Calu3 (cell line): ENCODE measurements around the gene TECPR2. TPM values are rescaled to one million over a fixed set of nuclear protein-coding genes. Genes with fewer than 3 reads are reported as not detected.
"Not testable (repeated sequence)": the region's sequence is repeated elsewhere in the genome, so short reads cannot be mapped to it uniquely, and the experiment has no call there.

ENCODE experiments used
- BruUV-seq: library from RNA; stranded (reverse); fragments of 400-500 nt; replicated peaks from 2 replicates; lab custom pipeline; 2021; lab: Mats Ljungman, UMichigan
- CTCF ChIA-PET: fragments of 300-600 bp; sonication (Branson Sonifier 250); formaldehyde crosslinking; loops from one replicate; lab custom pipeline; 2022; ENCODE audit warnings: antibody characterized with exemption; lab: Charles Lee
- DNase-seq: peaks from one replicate; pipeline ENCODE4 v3.0.0; 2022
- H3K27ac Mint-ChIP-seq: one replicate; pipeline ENCODE4 v1.8.0; 2022; ENCODE audit warnings: mixed read lengths; ENCODE audit not compliant: unreplicated experiment
- H3K27me3 Mint-ChIP-seq: one replicate; pipeline ENCODE4 v1.8.0; 2022; ENCODE audit warnings: mixed read lengths; ENCODE audit not compliant: unreplicated experiment
- H3K36me3 Mint-ChIP-seq: one replicate; pipeline ENCODE4 v1.8.0; 2022; ENCODE audit warnings: mild to moderate bottlenecking, moderate library complexity, mixed read lengths; ENCODE audit not compliant: insufficient read depth, unreplicated experiment
- H3K4me1 Mint-ChIP-seq: one replicate; pipeline ENCODE4 v1.8.0; 2022; ENCODE audit warnings: mild to moderate bottlenecking, low read depth, mixed read lengths; ENCODE audit not compliant: unreplicated experiment
- H3K4me3 Mint-ChIP-seq: one replicate; pipeline ENCODE4 v1.8.0; 2022; ENCODE audit warnings: mild to moderate bottlenecking, low read depth, moderate library complexity, mixed read lengths; ENCODE audit not compliant: unreplicated experiment
- H3K9me3 Mint-ChIP-seq: one replicate; pipeline ENCODE4 v1.8.0; 2022; ENCODE audit warnings: low read depth, mixed read lengths; ENCODE audit not compliant: unreplicated experiment
- intact Hi-C: fragments of 100-400 bp; cut with micrococcal nuclease; formaldehyde crosslinking; loops from one replicate; pipeline ENCODE4 v1.10.0; 2022; ENCODE audit not compliant: unreplicated experiment
- total RNA-seq: library from RNA; stranded (reverse); gene quantifications from 2 replicates; pipeline ENCODE4 v1.2.3, GENCODE V29; 2022
- TF ChIP-seq, protein P1 (sequence below): fragments of 200-600 bp; IDR thresholded peaks from one replicate; pipeline ENCODE4 v1.8.0; 2022; ENCODE audit warnings: antibody characterized with exemption; ENCODE audit not compliant: unreplicated experiment

TECPR2 gene
- total RNA-seq, 1 experiment from 2014 or later: 21.7 TPM

- H3K4me1 Mint-ChIP-seq: no peaks in the 10 kb centered on the region
- no peaks in the 10 kb centered on the region for H3K9me3 Mint-ChIP-seq
- TF ChIP-seq, protein P1, sequence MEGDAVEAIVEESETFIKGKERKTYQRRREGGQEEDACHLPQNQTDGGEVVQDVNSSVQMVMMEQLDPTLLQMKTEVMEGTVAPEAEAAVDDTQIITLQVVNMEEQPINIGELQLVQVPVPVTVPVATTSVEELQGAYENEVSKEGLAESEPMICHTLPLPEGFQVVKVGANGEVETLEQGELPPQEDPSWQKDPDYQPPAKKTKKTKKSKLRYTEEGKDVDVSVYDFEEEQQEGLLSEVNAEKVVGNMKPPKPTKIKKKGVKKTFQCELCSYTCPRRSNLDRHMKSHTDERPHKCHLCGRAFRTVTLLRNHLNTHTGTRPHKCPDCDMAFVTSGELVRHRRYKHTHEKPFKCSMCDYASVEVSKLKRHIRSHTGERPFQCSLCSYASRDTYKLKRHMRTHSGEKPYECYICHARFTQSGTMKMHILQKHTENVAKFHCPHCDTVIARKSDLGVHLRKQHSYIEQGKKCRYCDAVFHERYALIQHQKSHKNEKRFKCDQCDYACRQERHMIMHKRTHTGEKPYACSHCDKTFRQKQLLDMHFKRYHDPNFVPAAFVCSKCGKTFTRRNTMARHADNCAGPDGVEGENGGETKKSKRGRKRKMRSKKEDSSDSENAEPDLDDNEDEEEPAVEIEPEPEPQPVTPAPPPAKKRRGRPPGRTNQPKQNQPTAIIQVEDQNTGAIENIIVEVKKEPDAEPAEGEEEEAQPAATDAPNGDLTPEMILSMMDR: no peak
- H3K4me3 Mint-ChIP-seq: no peak overlapping the region
- CTCF ChIA-PET: no interaction called here
- H3K27ac Mint-ChIP-seq: no peak overlapping the region
- BruUV-seq: no TSS peak
- DNase-seq: no peak
- H3K36me3 Mint-ChIP-seq: peaks cover 5% of the 10 kb centered on the region
- intact Hi-C loops: no loop called here
- no peaks in the 10 kb centered on the region for H3K27me3 Mint-ChIP-seq
These were observed 36.9 kb upstream of the TECPR2 start for GRCh38 chr14:102325791-102326345.

DNA sequence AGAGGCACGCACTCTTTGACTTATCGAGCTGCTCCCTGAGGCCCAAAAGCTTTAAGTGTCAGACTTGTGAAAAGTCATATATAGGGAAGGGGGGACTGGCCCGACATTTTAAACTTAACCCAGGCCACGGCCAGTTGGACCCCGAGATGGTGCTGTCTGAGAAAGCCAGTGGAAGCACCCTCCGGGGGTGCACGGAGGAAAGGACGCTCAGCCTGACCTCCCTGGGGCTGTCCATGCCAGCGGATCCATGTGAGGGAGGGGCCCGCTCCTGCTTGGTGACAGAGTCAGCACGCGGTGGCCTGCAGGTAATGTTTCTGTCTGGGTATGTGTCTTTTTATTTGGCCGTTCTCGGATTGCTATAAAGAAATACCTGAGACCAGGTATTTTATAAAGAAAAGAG lies 36.2 kb upstream of the TECPR2 start:
- H3K4me1 Mint-ChIP-seq: no peaks in the 10 kb centered on the region
- CTCF ChIA-PET: no interaction called here
- TF ChIP-seq, protein P1: no peak
- BruUV-seq: no TSS peak
- H3K36me3 Mint-ChIP-seq: peaks cover 6% of the 10 kb centered on the region
- H3K27ac Mint-ChIP-seq: no peak overlapping the region
- no peaks in the 10 kb centered on the region for H3K27me3 Mint-ChIP-seq
- DNase-seq: no peak
- H3K4me3 Mint-ChIP-seq: no peak overlapping the region
- intact Hi-C loops: no loop called here
- H3K9me3 Mint-ChIP-seq: no peaks in the 10 kb centered on the region

DNA sequence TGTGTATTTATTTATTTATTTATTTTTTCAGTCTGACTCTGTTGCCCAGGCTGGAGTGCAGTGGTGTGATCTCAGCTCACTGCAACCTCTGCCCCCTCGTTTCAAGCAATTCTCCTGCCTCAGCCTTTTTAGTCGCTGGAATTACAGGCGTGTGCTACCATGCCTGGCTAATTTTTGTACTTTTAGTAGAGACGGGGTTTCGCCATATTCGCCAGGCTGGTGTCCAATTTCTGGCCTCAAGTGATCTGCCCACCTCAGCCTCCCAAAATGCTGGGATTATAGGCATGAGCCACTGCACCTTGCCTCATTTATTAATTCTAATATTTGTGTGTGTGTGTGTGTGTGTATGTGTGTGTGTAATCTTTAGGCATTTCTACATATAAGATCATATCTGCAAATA lies 33.4 kb upstream of the TECPR2 start:
- peaks cover 19% of the 10 kb centered on the region for H3K36me3 Mint-ChIP-seq
- BruUV-seq, intact Hi-C loops, DNase-seq, H3K9me3 Mint-ChIP-seq, H3K27me3 Mint-ChIP-seq, H3K27ac Mint-ChIP-seq, H3K4me1 Mint-ChIP-seq, H3K4me3 Mint-ChIP-seq: not testable (repeated sequence)
- CTCF ChIA-PET: interaction anchor here (0.6 kb wide), 1 partner anchor 246 kb away, joined by 3 read pairs; no protein-coding TSS in a partner anchor

DNA sequence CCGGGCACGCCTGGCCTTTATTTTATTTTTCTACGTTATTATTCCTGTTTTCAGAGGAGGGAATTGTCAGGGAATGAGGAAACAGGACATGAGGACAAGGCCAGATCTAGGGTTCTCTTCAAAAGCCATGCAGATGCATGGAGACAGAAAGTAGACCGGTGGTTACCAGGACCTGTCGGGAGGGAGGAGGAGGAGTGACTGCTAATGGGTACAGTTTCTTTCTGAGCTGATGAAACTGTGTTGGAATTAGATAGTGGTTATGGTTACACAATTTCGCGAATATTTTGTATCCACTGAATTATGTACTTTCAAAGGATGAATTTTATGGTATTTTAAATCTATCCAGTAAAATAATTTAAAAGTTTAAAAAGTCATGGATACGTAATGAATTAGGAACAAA lies 31.9 kb upstream of the TECPR2 start:
- no TSS peak for BruUV-seq
- Mint-ChIP-seq H3K27ac (no peak overlapping the region), H3K4me1 (no peaks in the 10 kb centered on the region), H3K27me3 (no peaks in the 10 kb centered on the region), H3K36me3 (peaks cover 20% of the 10 kb centered on the region), H3K9me3 (no peaks in the 10 kb centered on the region), H3K4me3 (no peak overlapping the region)
- CTCF ChIA-PET: no interaction called here
- DNase-seq: no peak
- intact Hi-C loops: no loop called here
- TF ChIP-seq, protein P1: no peak

GRCh38 chr14:102333390-102333789 lies 29.4 kb upstream of the TECPR2 start:
- CTCF ChIA-PET: no interaction called here
- no peak for DNase-seq
- no peak overlapping the region for H3K27ac Mint-ChIP-seq

More at GRCh38 chr14:102333390-102333789, 29.4 kb upstream of the TECPR2 start:
- Mint-ChIP-seq H3K36me3 (peaks cover 40% of the 10 kb centered on the region), H3K4me1 (no peaks in the 10 kb centered on the region), H3K27me3 (no peaks in the 10 kb centered on the region), H3K9me3 (no peaks in the 10 kb centered on the region), H3K4me3 (no peak overlapping the region)
- intact Hi-C loops: no loop called here
- BruUV-seq: no TSS peak
- TF ChIP-seq, protein P1: no peak
